ENCODE results near the gene MOB3B.

- TF ChIP-seq, protein P1, sequence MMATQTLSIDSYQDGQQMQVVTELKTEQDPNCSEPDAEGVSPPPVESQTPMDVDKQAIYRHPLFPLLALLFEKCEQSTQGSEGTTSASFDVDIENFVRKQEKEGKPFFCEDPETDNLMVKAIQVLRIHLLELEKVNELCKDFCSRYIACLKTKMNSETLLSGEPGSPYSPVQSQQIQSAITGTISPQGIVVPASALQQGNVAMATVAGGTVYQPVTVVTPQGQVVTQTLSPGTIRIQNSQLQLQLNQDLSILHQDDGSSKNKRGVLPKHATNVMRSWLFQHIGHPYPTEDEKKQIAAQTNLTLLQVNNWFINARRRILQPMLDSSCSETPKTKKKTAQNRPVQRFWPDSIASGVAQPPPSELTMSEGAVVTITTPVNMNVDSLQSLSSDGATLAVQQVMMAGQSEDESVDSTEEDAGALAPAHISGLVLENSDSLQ (IDR thresholded peaks at IDR 0.05) = no peak
- TF ChIP-seq SUZ12 (IDR thresholded peaks at IDR 0.05) (no peak), FOXM1 (IDR thresholded peaks at IDR 0.05; ENCODE audit: borderline replicate concordance) (no peak), FOXK2 (IDR thresholded peaks at IDR 0.05) (no peak), L3MBTL2 (conservative IDR thresholded peaks at IDR 0.05) (no peak), FOXA1 (IDR thresholded peaks at IDR 0.05) (no peak), ELF4 (IDR thresholded peaks at IDR 0.05) (no peak), TARDBP (IDR thresholded peaks at IDR 0.05) (no peak), ARNT (IDR thresholded peaks at IDR 0.05) (no peak), BHLHE40 (IDR thresholded peaks at IDR 0.05; ENCODE audit: borderline replicate concordance) (no peak), SP1 (IDR thresholded peaks at IDR 0.05) (no peak), LEF1 (IDR thresholded peaks at IDR 0.05; ENCODE audit: borderline replicate concordance) (no peak), HDGF (IDR thresholded peaks at IDR 0.05; ENCODE audit: borderline replicate concordance) (no peak), CTBP1 (IDR thresholded peaks at IDR 0.05; ENCODE audit: borderline replicate concordance) (no peak)
Observed at GRCh38 chr9:27534131-27534530, 4.5 kb upstream of the MOB3B start.
